Measurements from ENCODE around the gene ENOX1.
A peak's percentile ranks its signal among the peaks of the same experiment; 100 is the strongest.
"Not testable (repeated sequence)": the region's sequence is repeated elsewhere in the genome, so short reads cannot be mapped to it uniquely, and the experiment has no call there.

ENOX1 gene

DNA sequence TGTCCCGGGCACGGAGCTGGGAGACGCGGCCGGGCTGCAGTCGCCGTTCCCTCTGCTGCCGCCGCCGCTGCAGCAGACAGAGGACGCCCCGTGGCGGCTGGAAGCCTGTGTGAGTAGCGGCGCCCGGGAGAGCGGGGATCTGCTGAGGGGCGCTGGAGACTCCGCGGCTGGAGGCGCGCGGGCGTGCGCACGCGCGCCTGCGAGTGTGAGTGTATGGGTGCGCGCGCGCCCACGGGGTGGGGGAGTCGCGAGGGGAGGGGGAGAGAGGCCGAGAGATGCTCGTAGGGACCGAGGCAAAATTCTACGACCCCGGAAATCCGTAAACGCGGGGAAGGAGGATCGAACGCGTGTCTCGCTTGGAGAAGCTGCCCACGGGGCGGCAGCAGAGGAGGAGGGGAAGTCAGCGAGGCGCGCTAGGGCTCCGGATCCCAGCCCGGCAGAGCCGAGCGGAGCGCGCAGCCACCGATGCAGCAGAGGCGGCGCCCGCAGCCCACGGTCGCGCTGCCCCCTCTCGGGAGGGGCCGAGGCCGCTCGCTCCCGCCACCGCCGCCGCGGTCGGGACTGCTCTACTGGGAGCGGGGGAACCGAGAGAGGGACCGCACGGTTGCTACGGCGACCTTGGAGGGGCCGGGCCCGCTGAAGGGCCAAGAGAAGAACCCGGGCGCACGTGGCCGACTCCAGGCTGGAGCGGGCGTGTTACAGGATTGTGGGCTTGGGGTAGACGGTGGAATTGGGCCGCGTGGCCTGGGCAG, at the start of gene ENOX1:
Gene ENOX1 (minus strand): TSS at position 207 of the 752 bp plus-strand sequence.
- DNase-seq: peak; percentile 3

DNA sequence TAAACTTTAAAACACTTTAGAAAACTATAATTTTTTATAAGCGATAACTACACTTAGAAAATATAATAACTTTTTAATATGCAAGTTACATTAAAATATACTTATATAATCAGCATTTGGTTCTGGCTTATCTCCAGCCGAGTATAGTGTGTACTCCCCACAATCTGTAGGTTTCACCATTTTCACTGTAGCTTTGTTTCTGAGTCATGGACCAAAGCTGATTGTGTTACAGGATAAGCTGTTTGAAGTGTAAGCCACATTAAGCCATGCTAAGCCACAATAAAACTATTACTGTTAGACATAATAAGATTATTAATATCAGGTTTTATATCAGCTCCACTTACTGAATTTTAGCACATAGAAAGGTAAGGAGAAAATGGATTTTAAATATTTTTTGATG, 48.9 kb upstream of the ENOX1 start:
- no peak for DNase-seq

GRCh38 chr13:43831088-43831487, 44.3 kb upstream of the ENOX1 start:
- DNase-seq: no peak

- DNase-seq: no peak
Observed at GRCh38 chr13:43830497-43830881, 43.7 kb upstream of the ENOX1 start.

- not testable (repeated sequence) for DNase-seq
Observed at GRCh38 chr13:43824656-43825055, 37.9 kb upstream of the ENOX1 start.

GRCh38 chr13:43822969-43823368, 36.2 kb upstream of the ENOX1 start:
- DNase-seq: no peak

- no peak for DNase-seq
Observed at GRCh38 chr13:43816401-43816889, 29.7 kb upstream of the ENOX1 start.

- DNase-seq: no peak
Observed at GRCh38 chr13:43815204-43815603, 28.4 kb upstream of the ENOX1 start.

DNA sequence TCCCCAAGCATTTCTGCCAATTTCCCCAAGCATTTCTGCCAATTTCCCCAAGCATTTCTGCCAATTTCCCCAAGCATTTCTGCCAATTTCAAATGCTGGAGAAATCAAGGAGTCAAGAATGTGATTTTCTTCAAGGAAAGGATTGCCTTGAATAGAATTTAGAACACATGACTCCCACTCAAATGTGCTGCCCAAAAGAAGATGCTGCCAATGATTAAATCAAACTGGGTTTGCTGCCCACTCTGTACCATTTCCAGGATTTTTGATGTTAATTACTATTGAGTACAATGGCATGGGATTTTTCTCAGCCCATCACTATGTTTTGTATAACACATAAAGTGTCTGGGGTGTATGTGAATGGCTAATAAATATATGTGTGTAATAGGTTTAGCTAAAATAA, 21.9 kb upstream of the ENOX1 start:
- DNase-seq: no peak

- DNase-seq: no peak
Observed at GRCh38 chr13:43805681-43806128, 18.9 kb upstream of the ENOX1 start.

GRCh38 chr13:43805071-43805468, 18.3 kb upstream of the ENOX1 start:
- no peak for DNase-seq

- no peak for DNase-seq
Observed at GRCh38 chr13:43804461-43805070, 17.8 kb upstream of the ENOX1 start.

- DNase-seq: no peak
Observed at GRCh38 chr13:43802511-43802910, 15.7 kb upstream of the ENOX1 start.

DNA sequence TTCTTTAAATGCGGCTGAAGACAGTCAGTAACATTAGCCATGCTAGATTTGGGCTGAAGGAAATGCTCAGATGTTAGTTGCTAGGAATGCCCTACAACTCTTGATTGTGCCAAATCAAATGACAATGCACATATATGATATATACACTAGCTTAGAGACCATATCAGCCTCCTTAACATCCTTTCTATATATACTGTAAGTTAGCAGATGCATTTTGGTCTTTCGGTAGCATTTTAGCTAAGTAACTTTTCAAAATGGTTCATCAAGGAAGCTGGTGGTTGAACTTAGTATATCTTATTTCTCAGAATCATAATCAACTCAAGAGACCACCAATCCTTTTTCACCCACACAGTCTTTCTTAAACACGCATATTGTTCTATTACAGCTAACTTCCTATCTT, 14.1 kb upstream of the ENOX1 start:
- DNase-seq: no peak

GRCh38 chr13:43799191-43799590, 12.4 kb upstream of the ENOX1 start:
- no peak for DNase-seq

- DNase-seq: no peak
Observed at GRCh38 chr13:43797869-43798268, 11.1 kb upstream of the ENOX1 start.

GRCh38 chr13:43797159-43797558, 10.4 kb upstream of the ENOX1 start:
- DNase-seq: no peak

- DNase-seq: no peak
Observed at GRCh38 chr13:43794416-43794815, 7.6 kb upstream of the ENOX1 start.

DNA sequence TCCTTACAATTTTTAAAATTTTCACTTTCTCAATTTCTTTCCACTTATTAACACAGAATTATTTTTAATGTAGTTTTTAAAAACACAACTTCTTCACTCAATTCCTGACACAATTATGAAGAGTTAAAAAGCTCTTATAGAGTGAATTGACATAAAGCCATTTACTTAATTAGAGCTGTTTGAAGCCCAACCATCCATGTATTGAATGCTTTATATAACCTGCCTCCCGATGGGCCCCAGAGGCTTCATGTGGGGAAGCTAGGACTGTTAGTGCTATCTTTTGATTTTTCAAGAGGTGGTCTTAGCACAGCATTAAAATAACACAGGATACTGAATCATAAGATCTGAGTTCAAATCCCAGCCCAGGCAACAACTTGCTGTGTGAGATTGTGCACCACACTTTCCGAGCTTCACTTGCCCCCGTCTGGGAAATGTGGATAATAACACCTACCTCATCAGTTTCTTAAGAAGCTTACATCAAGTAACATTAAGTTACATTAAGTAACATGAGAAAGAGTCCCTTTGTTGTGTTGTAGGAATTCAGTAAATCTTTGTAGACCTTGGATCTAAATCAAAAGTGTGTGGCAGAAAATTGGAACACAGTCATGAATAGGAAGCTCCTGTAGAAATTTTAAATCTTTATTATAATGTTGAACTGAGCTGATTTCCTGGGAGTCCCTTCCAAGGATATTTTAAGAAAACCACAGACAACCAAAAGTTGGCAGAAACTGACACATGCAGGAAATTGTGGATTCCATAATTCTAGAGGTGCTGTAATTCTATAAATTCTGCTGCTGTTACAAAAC, 5.5 kb upstream of the ENOX1 start:
- DNase-seq: no peak

- no peak for DNase-seq
Observed at GRCh38 chr13:43787997-43788396, 1.2 kb upstream of the ENOX1 start.

DNA sequence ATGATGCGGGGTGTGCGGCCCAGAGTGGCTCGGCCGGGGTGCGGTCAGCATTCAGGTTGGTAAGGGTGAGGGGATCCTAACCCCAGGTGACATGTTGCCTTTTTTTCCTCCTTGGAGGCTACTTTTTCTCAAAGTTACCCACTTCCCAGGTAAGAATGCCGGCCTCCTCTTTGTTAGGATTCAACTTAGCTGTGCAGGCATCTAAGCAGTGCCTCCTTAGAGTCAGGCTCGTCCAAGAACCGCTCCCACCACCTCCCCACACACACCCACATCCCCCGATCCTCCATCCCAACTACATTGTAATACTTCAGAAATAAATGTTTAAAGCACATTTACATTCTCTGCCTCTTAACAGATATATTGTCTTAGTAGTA, 733 bp upstream of the ENOX1 start:
- no peak for DNase-seq

- DNase-seq: no peak
Observed at GRCh38 chr13:43786472-43786765, 353 bp downstream of the ENOX1 start.

- no peak for DNase-seq
Observed at GRCh38 chr13:43785650-43786471, 911 bp downstream of the ENOX1 start.
